Stimulated activated CD4-positive, alpha-beta T cell treated with anti-CD3 and anti-CD28 coated beads, Interleukin-1b, Interleukin-23, amount 100 ng/mL, for 1 hour (primary cell): ENCODE measurements around the gene CFAP100.

Experiments used
- DNase-seq, 2 donors: peaks; one replicate each; pipeline ENCODE4 v3.0.0-alpha.2; 2020; ENCODE audit warnings: low read depth in 2 of 2

Gene CFAP100

GRCh38 chr3:126460381-126460780, 65.7 kb downstream of the CFAP100 start:
- DNase-seq = no peak

- DNase-seq = no peak
These were observed 66.9 kb downstream of the CFAP100 start for GRCh38 chr3:126461450-126462070.

GRCh38 chr3:126463521-126463920, 68.8 kb downstream of the CFAP100 start:
- DNase-seq = no peak

DNA sequence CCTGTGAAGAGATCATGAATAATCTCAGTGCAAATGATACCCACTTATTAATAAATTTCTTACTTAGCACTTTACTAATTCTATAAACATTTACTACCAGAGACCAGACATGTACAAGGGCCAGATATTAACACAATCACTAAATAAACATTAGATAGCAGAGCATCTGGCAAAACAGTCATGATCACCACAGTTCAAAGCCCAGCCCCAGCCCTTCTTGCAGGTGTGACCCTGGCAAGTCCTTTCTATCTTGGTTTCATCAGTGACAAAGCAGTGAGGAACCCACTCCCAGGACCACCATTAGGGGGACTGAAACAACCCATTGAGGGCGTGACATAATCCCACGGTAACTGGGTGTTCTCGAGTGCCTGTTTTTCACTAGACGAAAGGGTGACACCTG, 69.4 kb downstream of the CFAP100 start:
- DNase-seq = no peak

DNA sequence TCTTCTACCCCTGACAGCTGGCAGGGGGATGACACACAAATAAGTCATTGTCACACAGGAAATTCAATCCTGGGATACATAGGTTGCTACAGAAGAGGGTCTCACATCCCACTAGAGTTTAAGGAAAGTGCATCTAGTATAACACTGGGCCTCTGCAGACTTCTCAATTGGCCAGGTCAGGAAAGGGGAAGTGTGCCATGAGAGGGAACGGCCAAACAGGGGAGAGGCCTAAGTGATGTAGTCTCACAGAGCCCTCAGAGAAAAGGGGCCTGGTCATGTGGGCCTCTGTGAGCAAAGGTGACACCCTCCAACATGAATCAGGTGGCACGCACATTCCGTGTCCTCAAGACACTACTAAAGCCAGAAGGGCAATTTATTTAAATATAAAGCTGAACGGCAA, 69.8 kb downstream of the CFAP100 start:
- no peak for DNase-seq

GRCh38 chr3:126464997-126465396, 70.3 kb downstream of the CFAP100 start:
- DNase-seq = no peak

DNA sequence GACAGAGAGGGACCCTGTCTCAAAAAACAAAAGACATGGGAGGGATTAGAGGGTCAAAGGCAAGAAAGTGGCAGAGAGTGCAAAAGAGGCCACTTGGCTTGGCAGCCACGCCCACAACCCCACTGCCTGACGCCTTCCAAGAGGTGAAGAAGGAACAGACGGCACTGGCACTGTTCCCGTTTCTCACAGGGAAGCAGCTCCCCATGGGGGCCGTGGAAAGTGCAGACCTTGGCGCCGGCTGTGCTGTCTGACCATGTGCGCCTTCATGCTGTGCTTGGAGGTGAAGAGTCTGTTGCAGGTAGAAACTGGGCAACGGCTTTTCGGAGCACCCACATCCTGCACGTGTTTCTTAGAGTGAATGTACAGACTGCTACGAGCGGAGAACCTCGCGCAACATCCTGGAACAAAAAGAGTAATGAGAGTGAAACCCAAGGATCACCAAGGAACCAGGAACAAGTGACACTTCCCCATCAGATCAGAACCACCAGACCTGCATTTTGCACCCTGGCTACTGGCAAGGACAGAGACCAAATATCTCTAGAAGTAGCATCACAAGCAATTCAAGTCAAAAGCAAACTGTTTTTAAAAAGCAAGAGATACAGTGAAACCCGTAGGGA, 71.3 kb downstream of the CFAP100 start:
- DNase-seq = no peak

- no peak for DNase-seq
These were observed 72.3 kb downstream of the CFAP100 start for GRCh38 chr3:126466886-126467610.

DNA sequence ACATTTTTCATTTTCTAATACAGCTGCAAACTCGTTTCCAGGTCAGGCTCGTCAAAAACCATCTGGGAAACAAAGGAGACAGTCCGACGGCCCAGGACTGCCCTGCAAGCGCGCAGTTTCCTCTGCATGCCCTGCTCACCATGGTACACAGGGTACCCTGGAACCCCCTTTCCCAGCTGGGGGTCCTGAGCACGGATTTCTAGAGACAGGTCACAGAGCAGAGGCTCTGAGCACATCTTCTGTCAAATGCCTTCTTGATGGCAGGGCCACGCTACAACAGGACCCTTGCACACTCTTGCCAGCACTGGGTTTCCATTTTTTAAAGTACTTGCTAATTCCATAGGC, 72.9 kb downstream of the CFAP100 start:
- no peak for DNase-seq

DNA sequence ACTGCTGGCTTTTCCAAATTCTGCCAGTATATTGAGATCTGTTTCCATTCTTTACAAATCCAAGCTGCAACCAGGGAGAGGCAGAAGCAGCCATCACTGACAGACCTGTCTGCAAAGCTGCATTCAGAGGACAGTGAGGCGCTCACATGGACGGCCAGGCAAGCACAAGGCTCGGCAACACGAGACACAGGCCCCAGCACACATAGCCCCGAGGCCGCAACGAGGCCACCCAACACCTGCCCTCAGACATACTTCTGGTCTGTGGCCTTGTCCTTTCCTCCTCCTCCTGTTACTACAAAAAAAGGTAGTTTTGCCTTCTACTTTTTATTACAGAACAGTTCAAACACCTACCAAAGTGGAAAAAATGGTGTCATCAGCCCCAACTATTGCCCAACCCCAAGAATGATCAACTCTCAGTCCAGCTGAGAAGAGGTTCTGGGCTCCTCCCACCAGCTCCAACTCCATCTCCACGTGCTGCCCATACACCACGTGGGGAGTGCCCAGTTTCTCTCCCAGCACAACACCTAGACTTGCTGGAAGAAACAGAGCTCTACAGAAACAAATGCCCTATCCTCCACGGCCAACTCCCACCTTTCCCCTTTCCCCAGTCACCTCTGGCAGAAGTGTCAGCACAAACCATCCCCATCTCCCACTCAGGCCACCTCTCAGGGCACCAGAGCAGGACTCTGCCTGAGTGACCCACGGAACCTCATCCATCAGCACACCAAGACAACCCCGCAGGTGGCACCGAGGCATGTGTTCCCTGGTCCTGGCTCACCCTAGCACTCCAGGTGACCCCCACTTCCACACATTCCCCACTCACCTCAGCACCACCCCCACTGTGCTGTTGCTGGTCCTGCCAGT, 73.6 kb downstream of the CFAP100 start:
- DNase-seq = no peak

GRCh38 chr3:126469479-126469878, 74.8 kb downstream of the CFAP100 start:
- DNase-seq = no peak

- no peak for DNase-seq
These were observed 77.7 kb downstream of the CFAP100 start for GRCh38 chr3:126472277-126473006.

GRCh38 chr3:126473292-126474168, 78.8 kb downstream of the CFAP100 start:
- DNase-seq = no peak

GRCh38 chr3:126474498-126475412, 80.0 kb downstream of the CFAP100 start:
- peak in 1 of 2 donors; percentile 4 for DNase-seq

GRCh38 chr3:126475413-126476114, 80.9 kb downstream of the CFAP100 start, which contains the start of gene ZXDC:
Gene ZXDC, minus strand, starts transcription at chr3:126475891. Its CDS starts 26 bp downstream, at chr3:126475865.
- DNase-seq = peak; percentile 85 to 87

GRCh38 chr3:126476166-126477060, 81.7 kb downstream of the CFAP100 start:
- DNase-seq = no peak

GRCh38 chr3:126477061-126477380, 82.3 kb downstream of the CFAP100 start:
- DNase-seq = no peak
